NCI-H2227 (cell line): ENCODE data around the gene RNF144A.

Experiments used
- DNase-seq: peaks from one replicate; lab custom pipeline; 2025; ENCODE audit not compliant: unreplicated experiment; lab: John Stamatoyannopoulos, UW

The RNF144A gene

DNA sequence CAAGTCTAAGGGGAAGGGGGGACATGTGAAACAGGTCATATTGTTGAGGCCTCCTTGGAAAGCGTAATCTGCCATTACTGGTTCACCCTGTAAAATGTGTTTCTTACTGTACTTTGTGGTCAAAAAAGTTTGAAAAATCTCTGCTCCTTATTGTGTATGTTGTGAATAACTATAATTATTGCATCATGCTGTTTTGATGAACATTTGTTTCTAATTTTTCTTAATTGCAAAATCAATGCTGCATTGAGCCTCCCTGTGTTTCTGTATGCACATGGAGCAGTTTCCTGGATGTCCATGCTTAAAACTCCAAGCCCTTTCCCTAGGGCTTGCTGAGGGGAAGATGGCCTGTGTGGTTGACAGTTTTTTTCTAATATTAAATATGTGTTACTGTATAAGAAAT is 158.6 kb downstream of the RNF144A start:
- DNase-seq, result no peak

DNA sequence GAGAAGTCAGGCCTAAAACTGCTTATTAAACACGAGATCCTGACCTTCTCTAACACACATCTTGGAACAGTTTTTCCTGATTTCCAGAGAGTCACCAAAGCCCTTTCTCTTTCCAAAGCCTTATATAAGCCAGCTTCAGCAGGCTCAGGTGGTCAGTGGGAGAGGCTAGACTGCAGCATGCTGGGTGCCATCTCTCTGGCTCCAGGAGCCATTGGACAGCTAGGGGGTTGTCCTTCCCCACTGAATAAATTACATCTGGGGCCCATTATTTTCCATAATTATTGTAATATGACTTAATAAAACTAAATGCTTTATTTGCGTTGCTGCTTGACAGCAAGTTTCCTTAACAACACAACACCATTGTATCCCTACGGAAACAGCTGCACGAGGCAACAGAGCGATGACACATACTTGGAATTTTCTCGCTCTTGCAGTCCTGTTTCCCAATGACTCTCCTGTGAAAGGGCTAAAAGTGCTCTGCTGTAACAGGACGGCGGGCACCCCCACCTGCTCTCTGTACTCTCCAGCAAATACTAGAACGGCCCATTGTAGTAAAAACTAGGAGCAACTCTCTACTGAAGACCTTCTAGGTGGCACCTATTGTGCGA is 160.6 kb downstream of the RNF144A start:
- no peak for DNase-seq

DNA sequence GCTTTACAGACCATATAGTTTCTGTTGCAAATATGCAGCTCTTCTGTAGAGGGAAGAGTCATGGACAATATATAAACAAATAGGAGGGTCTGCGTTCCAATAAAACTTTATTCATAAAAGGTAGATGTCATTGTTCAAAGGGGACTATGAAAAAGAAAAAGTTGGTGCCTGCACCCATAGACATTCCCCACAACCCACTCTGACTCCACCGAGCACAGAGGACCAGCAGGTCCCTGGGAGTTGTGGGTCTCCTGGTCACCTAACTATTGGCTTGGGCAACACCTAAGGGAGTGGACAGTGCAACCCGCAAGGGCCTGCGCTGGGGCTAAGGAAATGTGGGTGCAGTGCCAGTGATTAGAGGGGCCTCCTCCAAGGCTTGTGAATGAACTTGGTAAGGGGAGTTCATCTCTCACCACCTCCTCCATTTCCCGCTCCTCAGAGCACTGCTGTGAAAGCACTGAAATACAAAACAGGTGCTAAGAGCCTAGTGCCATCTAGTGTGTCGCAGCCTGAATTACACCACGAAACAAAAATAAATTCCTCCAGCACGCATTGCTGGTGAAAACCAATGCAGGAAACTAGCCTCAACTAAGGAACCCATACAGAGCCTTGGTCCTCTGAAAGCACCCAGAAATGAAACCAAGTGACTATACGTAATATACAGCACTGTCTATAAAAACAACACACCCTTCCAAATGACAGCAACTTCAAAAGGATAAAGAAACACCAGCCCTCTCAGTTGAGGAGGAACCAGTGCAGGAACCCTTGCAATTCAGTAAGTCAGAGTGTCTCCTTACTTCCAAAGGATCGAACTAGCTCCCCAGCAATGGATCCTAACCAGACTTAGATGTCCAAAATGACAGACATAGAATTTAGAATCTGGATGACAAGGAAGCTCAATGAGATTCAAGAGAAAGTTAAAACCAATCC is 166.6 kb downstream of the RNF144A start:
- DNase-seq, result peak; percentile 27

DNA sequence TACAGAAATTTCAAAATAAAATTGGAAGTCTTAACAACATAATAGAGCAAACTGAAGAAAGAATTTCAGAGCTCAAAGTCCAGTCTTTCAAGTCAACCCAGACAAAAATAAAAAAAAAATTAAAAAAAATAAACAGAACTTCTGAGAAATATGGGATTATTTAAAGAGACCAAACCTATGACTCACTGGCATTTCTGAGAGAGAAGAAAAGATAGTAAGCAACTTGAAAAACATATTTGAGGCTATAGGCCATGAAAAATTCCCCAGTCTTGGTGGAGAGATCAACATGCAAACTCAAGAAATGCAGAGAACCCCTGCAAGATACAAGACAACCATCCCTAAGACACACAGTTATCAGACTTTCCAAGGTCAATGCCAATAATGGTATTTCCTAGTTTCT is 167.4 kb downstream of the RNF144A start:
- DNase-seq, result no peak

DNA sequence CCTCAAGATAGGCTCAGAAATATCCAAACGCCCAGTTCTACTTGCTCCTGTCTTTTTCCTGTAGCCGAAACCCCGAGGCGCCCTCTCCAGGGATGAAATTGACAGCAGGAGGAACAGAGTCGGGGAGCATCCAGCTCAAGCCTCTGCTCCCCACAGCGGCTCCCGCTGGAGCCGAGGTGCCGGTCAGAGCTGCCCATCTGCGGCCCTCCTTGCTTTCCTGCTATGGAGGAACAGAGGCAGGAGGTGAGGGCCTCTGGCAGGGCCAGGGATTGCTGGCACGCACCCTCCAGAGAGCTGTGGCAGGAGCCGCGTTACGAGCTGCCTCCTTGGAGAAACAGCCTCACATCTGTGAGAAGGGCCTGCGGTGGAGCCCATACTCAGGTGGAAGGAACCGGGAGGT is 172.1 kb downstream of the RNF144A start:
- no peak for DNase-seq

DNA sequence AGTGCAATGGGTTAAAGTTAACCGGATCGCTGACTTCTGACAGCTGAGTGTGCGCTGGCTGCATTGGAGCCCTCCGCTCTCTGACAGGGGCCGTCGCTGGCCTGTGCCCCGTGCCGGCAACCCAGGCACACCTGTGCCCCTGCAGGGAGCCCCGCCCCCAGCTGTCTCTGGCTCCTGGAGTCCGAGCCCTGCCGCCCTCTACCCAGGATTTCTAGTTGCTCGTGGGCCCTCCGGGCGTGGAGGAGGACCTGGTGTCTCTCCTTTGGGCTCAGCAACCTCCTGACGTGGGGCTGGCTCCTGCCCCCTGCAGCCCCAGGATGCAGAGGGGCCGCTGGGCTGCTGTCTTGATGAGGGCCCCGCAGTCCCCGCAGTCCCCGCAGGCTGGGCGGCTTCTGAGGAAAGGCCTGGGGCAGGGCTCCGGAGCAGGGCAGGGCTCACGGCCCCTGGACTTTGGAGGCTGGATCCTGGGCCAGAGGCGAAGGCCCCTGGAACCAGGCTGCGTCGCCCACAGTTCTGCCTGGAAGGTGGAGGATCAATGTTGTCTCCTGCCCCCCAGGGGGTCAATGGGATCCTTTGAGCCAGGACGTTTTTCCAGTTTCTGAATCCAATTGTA is 172.8 kb downstream of the RNF144A start:
- DNase-seq, result no peak

DNA sequence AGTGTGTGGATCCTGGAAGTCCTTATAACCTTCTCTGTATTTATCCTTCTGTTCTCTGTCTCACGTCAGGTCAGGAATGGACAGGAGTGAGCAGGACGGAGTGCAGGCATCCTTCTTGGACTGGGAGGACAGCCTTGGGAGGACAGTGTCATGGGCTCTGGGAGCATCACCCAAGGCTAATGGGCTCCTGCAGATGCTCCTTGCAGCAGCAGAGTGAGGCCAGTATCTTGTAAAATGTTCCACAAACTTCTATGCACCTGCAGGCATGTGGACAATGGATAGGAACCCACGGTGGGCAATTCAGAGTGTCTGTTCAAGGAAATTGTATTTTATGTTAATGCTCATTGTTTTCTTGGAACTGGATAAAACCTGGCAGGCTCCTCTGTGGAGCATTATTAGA is 176.2 kb downstream of the RNF144A start:
- DNase-seq, result no peak
